Measurements from ENCODE around the gene CDKAL1.

The CDKAL1 gene

GRCh38 chr6:21123507-21124436 lies 589.5 kb downstream of the CDKAL1 start:
- DNase-seq, result no peak

GRCh38 chr6:21128601-21129000 lies 594.3 kb downstream of the CDKAL1 start:
- no peak for DNase-seq

GRCh38 chr6:21131406-21131805 lies 597.1 kb downstream of the CDKAL1 start:
- DNase-seq, result no peak

DNA sequence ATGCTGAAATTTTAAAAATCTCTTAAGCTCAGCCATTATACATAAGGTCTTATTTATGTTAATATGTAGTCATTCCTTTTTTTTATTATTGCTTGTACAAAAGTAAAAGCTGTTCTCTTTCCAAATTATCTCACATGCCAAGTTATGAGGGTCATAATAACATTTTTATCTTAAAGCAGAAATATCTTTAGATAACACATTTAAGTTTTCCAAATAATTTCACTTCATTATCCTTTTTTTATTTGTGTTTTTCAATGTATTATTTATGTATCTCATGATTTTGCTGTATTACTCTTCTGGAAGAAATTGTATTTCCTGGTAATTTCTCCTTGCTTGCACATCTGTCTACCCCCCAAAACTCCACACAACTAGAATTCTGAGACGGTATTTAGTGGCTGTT lies 598.2 kb downstream of the CDKAL1 start:
- DNase-seq, result no peak

DNA sequence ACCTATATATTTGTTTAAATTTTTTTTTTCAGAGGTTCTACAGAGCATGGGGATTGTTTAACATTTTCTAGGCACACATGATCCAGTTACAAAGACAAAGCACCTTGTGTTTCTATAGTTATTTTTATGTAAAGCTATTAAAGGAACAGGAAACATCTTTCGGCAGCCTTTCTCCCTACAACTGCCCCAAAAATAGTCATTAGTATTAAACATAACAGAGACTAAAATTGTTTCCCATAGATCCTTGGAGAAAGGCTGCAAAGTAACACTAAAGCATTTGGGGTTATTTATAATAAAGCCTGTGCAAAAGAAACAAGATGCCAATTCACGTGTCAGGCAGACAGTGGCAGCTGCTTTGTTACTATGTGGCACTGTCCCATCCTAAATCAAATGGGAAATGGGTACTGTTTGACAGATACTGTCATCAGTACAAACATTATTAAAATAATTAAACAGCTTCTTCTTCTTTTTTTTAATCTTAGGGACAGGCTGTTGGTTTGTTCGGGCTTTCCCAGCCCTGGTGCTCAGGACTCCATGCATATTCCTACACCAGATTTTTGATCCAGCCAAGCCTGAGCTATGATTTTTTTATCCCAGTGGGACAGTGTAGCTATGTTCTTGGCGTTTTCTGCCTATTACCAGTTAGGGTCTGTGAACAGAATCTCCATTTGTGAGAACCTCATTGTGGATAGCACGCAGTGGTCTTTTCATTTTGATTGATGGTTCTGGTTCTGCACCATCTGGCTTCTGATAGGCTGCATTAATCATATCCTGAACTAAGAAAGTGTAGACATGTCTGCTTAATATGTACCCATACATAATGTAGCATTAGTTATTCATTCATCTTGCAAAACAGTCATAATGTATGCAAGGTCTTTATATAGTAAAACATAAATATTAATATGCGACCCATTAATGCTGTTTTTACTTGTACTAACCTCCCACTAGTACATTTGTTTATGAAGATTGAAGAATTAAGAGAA lies 598.9 kb downstream of the CDKAL1 start:
- no peak for DNase-seq

GRCh38 chr6:21133901-21134300 lies 599.6 kb downstream of the CDKAL1 start:
- no peak for DNase-seq

GRCh38 chr6:21134356-21134755 lies 600.1 kb downstream of the CDKAL1 start:
- DNase-seq, result no peak

- no peak for DNase-seq
These were observed 601.3 kb downstream of the CDKAL1 start for GRCh38 chr6:21135484-21136013.

GRCh38 chr6:21137700-21138335 lies 603.6 kb downstream of the CDKAL1 start:
- no peak for DNase-seq

GRCh38 chr6:21138336-21139069 lies 604.2 kb downstream of the CDKAL1 start:
- DNase-seq, result no peak

GRCh38 chr6:21140966-21141365 lies 606.7 kb downstream of the CDKAL1 start:
- no peak for DNase-seq

- DNase-seq, result no peak
These were observed 607.5 kb downstream of the CDKAL1 start for GRCh38 chr6:21141616-21142303.

GRCh38 chr6:21142741-21143140 lies 608.5 kb downstream of the CDKAL1 start:
- DNase-seq, result no peak

GRCh38 chr6:21143645-21144044 lies 609.4 kb downstream of the CDKAL1 start:
- no peak for DNase-seq

- DNase-seq, result no peak
These were observed 610.7 kb downstream of the CDKAL1 start for GRCh38 chr6:21144928-21145327.

GRCh38 chr6:21147995-21148394 lies 613.7 kb downstream of the CDKAL1 start:
- DNase-seq, result no peak

DNA sequence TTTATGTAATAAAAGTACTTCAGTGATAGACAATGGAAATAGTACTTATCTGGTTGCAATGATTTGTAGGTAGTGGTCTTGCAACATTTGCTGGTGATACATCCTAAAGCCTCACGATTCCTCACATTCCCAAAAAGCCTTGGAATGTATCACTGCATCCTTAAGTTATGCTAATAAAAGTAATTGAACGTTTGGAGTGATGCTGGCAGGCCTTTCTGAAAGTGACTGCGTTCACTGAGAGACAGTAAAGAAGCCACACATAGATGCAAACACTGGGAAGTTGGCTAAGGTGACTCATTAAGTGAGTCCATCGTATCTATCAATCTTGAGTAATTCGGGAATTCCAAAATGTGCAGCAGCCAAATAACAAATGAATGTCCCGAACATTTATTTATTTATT lies 615.2 kb downstream of the CDKAL1 start:
- DNase-seq, result no peak

GRCh38 chr6:21150667-21151066 lies 616.4 kb downstream of the CDKAL1 start:
- no peak for DNase-seq

DNA sequence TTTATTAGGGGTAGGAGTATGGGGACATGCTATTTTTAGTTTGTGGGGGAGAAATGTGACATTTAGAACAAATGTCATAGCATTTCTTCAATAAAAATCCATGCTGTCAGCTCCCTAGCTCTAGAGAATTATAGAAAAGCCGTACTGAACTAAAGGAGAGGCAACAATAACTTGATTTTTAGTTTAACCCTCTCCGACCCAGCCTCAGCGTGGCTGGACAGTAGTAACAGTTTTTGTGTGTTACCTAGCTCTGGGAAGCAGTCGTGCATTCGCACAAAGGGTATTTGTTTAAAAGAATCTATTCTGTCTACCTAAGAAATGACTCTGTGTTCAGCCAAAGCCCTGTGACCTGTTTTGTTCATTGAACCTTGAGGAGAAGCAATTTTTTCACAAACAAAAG lies 616.9 kb downstream of the CDKAL1 start:
- DNase-seq, result no peak

- DNase-seq, result no peak
These were observed 617.3 kb downstream of the CDKAL1 start for GRCh38 chr6:21151530-21151929.

DNA sequence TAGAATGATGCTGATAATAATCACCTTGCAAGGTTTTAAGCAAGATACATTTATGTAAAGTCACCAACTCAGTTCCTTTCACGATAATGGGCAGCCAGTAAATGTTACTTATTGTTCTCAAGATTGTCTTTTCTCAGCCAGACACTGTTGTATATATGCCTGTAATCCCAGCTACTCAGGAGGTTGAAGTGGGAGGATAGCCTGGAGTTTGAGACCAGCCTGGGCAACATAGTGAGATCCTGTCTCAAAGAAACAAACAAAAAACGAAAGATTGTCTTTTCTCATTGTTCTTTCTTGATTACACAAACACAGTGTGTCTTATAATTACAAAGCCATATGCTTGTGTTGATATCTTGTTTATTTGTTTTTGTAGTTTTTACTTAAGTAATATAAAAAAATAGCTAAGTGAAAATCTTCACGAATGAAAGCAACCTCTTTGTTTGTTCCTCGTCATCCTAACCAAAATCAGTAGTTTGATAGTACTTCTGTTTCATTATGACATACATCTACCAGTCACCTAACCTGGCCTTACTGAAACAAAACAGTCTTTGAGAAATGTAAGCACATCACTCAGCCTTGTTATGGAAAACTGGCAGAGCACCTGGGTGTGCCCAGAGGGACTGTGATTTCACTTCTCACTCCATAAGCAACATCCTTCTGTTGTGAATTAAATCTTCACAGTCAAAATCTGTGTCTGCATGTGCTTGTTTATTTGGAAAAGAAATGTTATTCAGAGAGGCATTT lies 623.1 kb downstream of the CDKAL1 start:
- DNase-seq, result no peak

Measured in activated CD4-positive, alpha-beta T cell treated with anti-CD3 and anti-CD28 coated beads, Interleukin-2, amount 50 U/mL, for 1 hour (primary cell).